SIG-M5 treated with dmso at 0.1 percent for 504 hours (cell line): ENCODE measurements around the gene CAPN7.

ENCODE experiments used
- DNase-seq: peaks from one replicate; lab custom pipeline; 2025; ENCODE audit not compliant: unreplicated experiment; lab: John Stamatoyannopoulos, UW

Gene CAPN7

DNA sequence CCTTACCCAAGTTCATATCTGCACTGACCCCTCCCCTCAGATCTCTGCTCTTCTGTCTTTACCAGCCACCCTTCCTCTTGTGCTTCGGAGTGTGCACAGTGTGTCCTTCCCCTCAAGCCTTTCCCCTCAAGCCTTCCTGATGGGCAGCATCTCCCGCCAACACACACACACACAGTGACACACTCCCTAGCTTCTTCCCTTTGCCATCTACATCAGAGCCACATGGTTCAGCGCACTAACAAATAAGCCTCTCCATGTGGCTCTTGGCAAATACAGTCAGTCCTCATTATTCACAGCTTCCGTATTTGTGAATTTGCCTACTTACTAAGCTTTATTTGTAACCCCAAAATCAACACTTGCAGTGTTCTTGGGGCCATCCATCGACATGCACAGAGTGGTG is 88.9 kb downstream of the CAPN7 start:
- DNase-seq = peak; percentile 41

DNA sequence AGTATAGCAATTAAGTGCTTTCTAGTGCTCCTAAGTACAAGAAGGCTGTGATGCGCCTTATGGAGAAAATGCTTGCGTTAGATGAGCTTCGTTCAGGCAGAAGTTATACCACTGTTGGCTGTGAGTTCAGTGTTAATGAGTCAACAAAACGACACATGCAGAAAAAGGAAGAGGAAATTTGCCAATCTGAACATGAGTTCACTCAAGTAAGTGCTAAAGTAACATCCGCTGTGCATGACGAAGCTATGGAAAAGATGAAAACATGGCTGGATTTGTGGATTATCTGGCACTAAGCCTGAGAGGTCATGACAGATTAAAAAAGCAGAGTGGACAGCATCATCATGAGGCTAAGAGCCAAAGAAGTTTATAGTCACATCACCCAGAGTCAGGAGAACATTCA is 89.5 kb downstream of the CAPN7 start:
- peak; percentile 94 for DNase-seq

DNA sequence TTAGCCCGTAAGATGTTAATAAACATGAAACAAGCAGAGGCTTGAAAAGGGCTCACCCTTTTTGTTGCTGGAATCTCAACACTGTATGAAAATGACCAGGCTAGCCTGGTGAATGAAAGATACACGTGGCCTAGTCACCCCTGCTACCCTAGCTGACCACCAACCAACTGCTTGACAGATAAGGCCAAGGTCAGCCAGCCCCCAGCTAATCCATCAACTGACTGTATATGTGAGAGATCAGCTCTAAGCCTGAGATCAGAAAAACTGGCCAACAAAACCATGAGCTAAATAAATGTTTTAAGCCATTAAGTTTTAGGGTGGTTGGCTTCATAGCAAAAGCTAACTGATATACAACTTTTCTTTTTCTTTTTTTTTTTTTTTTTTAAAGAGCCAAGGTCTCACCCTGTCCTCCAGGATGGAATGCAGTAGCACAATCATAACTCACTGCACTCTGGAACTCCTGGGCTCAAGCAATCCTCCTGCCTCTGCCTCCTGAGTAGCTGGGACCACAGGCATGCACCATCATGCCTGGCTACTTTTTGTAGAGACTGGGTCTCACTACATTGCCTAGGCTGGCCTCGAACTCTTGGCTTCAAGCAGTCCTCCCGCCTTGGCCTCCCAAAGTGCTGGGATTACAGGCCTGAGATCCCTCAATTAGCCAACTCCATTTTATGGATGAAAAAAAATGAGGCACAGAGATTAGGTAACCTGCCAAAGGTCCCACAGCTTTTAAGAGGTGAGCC is 91.7 kb downstream of the CAPN7 start:
- DNase-seq = no peak

DNA sequence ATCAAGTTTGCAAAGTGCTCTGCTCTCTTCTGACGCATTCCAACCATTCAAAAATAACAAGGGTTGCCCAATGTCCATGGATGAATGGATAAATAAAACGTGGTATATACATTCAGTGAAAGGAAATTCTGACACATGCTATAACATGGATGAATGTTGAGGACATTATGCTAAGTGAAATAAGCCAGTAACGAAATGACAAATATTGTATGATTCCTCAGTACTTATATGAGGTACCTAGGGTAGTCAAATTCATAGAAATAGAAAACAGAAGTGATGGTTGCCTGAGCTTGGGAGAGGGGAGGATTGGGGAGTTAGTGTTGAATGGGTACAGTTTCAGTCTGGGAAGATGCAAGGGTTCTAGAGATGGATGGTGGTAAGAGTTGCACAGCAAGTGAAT is 92.5 kb downstream of the CAPN7 start:
- no peak for DNase-seq

DNA sequence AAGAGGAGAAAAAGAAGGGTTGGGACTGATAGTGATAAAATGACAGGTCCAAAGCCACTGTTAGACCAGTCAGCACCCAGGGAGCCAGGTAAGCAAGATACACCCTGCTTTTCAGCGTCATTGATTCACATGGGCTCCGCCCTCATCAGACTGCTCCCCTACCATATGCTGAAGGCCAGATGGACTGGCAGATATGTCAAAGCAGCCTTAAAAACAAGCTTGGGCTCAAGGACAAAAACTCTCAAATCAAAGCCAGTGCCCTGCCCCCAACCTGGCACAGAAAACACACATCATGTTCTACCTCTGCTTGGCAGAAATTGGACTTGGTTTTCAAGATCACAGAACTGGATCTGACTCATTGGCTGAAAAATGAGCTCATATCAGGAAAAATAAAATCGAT is 93.0 kb downstream of the CAPN7 start:
- no peak for DNase-seq

- peak; percentile 8 for DNase-seq
Measured at GRCh38 chr3:15300323-15301078, 94.5 kb downstream of the CAPN7 start.

DNA sequence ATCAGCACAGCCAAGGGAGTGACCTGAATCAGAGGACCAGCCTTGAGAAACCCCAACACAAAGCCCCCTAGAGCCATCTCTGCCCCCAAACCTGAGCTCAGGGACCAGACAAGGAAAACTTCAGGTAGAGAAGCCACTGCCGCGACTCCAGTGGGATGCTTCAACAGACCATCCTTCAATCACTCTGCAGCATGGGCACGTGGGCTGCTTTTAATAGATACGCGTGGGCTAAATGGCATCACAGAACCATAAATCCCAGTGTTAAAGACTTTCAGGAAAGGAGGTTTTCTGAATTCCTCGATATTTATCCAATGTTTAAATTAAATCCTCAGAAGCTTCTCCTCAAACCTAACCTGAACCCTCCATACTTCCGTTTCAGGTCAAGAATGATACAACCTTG is 95.7 kb downstream of the CAPN7 start:
- no peak for DNase-seq
